H1 (cell line): ENCODE data around the gene MYMX. TPM values are rescaled to one million over a fixed set of nuclear protein-coding genes. Genes with fewer than 3 reads are reported as not detected.

Experiments
- CTCF ChIA-PET: fragments of 300-600 bp; sonication (Branson Sonifier 250); formaldehyde crosslinking; loops from one replicate; lab custom pipeline; 2021; ENCODE audit not compliant: partially characterized antibody; lab: Charles Lee
- POLR2A ChIA-PET: fragments of 300-600 bp; sonication (Branson Sonifier 250); formaldehyde crosslinking; loops from one replicate; lab custom pipeline; 2021; ENCODE audit warnings: inconsistent platforms; ENCODE audit not compliant: partially characterized antibody; lab: Charles Lee
- DNase-seq, 2 experiments: peaks; one replicate each; pipeline versions ENCODE4 v3.0.0 to v3.0.0-alpha.2; 2010 to 2022; ENCODE audit warnings: low spot score in 2 of 2, low read depth in 1 of 2, mixed read lengths in 1 of 2
- FAIRE-seq: peaks from 2 replicates; lab custom pipeline; 2011; peaks lifted over from hg19 to GRCh38; lab: Jason Lieb, UNC
- H2AFZ ChIP-seq: 2 replicates; pipeline ENCODE4 v1.8.1; 2012; ENCODE audit warnings: low read length, inconsistent platforms
- H2AK5ac ChIP-seq: 2 replicates; pipeline ENCODE4 v1.6.1; 2013; ENCODE audit warnings: low read depth, low read length
- H2BK120ac ChIP-seq: replicated peaks from 2 replicates; pipeline ENCODE3; 2013; ENCODE audit warnings: low read depth, low read length, inconsistent platforms
- H2BK12ac ChIP-seq: 2 replicates; pipeline ENCODE4 v1.6.1; 2013; ENCODE audit warnings: low read depth, low read length
- H2BK15ac ChIP-seq: 2 replicates; pipeline ENCODE4 v1.6.1; 2013; ENCODE audit warnings: low read length
- H2BK20ac ChIP-seq: 2 replicates; pipeline ENCODE4 v1.6.1; 2013; ENCODE audit warnings: low read length
- H2BK5ac ChIP-seq: 2 replicates; pipeline ENCODE4 v1.6.1; 2013; ENCODE audit warnings: low read depth, low read length
- H3K14ac ChIP-seq: 2 replicates; pipeline ENCODE4 v1.6.1; 2013; ENCODE audit warnings: inconsistent platforms; ENCODE audit not compliant: insufficient read length
- H3K18ac ChIP-seq: 2 replicates; pipeline ENCODE4 v1.6.1; 2013; ENCODE audit warnings: low read length; ENCODE audit errors: extremely low read depth
- H3K23ac ChIP-seq: 2 replicates; pipeline ENCODE4 v1.6.1; 2013; ENCODE audit warnings: inconsistent platforms; ENCODE audit not compliant: insufficient read length
- H3K23me2 ChIP-seq: 2 replicates; pipeline ENCODE4 v1.6.1; 2013; ENCODE audit warnings: low read depth, low read length
- H3K27ac ChIP-seq: 2 replicates; pipeline ENCODE4 v1.6.1; 2011; ENCODE audit warnings: low read depth, low read length, inconsistent platforms
- H3K27me3 ChIP-seq, 4 experiments: replicated peaks in 1 of 4; 1 replicate in 1 of 4; 2 replicates in 3 of 4; pipeline versions ENCODE4 v1.6.1 to v1.8.1; 2011 to 2013; ENCODE audit warnings: low read length in 3 of 4, mild to moderate bottlenecking in 3 of 4, inconsistent platforms in 2 of 4, mixed read lengths in 2 of 4, moderate library complexity in 1 of 4; ENCODE audit not compliant: control insufficient read depth in 3 of 4, insufficient read depth in 3 of 4; ENCODE audit errors: extremely low read depth in 1 of 4
- H3K36me3 ChIP-seq, 4 experiments: 2 replicates each; pipeline versions ENCODE4 v1.6.1 to v1.8.1; 2011 to 2013; ENCODE audit warnings: mild to moderate bottlenecking in 4 of 4, low read length in 3 of 4, moderate library complexity in 2 of 4, control low read depth in 1 of 4, inconsistent platforms in 1 of 4; ENCODE audit not compliant: insufficient read depth in 4 of 4, control insufficient read depth in 2 of 4
- H3K4ac ChIP-seq: replicated peaks from 2 replicates; pipeline ENCODE3; 2013; ENCODE audit warnings: low read length, low read depth, mixed read lengths, inconsistent platforms; ENCODE audit not compliant: insufficient read length
- H3K4me1 ChIP-seq, 4 experiments: replicated peaks in 1 of 4; 1 replicate in 1 of 4; 2 replicates in 3 of 4; pipeline versions ENCODE4 v1.6.1 to v1.8.1; 2011 to 2013; ENCODE audit warnings: low read length in 3 of 4, inconsistent platforms in 2 of 4, mixed read lengths in 1 of 4; ENCODE audit not compliant: insufficient read depth in 4 of 4, control insufficient read depth in 3 of 4
- H3K4me2 ChIP-seq, 2 experiments: 2 replicates each; pipeline versions ENCODE4 v1.6.1 to v1.8.1; 2011 to 2013; ENCODE audit warnings: low read depth in 2 of 2, low read length in 2 of 2, control low read depth in 1 of 2, inconsistent platforms in 1 of 2, mild to moderate bottlenecking in 1 of 2; ENCODE audit not compliant: insufficient read depth in 1 of 2
- H3K4me3 ChIP-seq, 4 experiments: fragments of 200-600, 300-600 bp in 1 of 4; sonication (generic), shearing (Covaris generic), sonication (Bioruptor Twin) in 1 of 4; 2 replicates each; pipeline versions ENCODE4 v1.5.1 to v1.8.1; 2011 to 2016; ENCODE audit warnings: low read length in 4 of 4, low read depth in 3 of 4, control low read depth in 2 of 4, inconsistent platforms in 2 of 4, mild to moderate bottlenecking in 2 of 4, mixed read lengths in 1 of 4, moderate library complexity in 1 of 4; ENCODE audit not compliant: insufficient read depth in 2 of 4; ENCODE audit errors: extremely low read depth in 1 of 4
- H3K56ac ChIP-seq: replicated peaks from 2 replicates; pipeline ENCODE3; 2013; ENCODE audit warnings: low read depth, mild to moderate bottlenecking, mixed read lengths, low read length, inconsistent platforms; ENCODE audit not compliant: insufficient read length
- H3K79me1 ChIP-seq: 2 replicates; pipeline ENCODE4 v1.6.1; 2013; ENCODE audit warnings: low read depth, low read length, control low read depth
- H3K79me2 ChIP-seq, 2 experiments: 2 replicates each; pipeline versions ENCODE4 v1.6.1 to v1.8.1; 2012 to 2013; ENCODE audit warnings: low read length in 2 of 2, mild to moderate bottlenecking in 2 of 2, inconsistent platforms in 1 of 2; ENCODE audit not compliant: insufficient read depth in 2 of 2, control insufficient read depth in 1 of 2
- H3K9ac ChIP-seq, 4 experiments: replicated peaks in 1 of 4; 1 replicate in 1 of 4; 2 replicates in 3 of 4; pipeline versions ENCODE4 v1.6.1 to v1.8.1; 2011 to 2013; ENCODE audit warnings: low read depth in 3 of 4, low read length in 3 of 4, control low read depth in 2 of 4, mild to moderate bottlenecking in 2 of 4, moderate library complexity in 2 of 4, inconsistent platforms in 1 of 4; ENCODE audit errors: extremely low read depth in 1 of 4
- H3K9me3 ChIP-seq, 2 experiments: 2 replicates each; pipeline versions ENCODE4 v1.6.1 to v1.8.1; 2012 to 2013; ENCODE audit warnings: mild to moderate bottlenecking in 2 of 2, moderate library complexity in 2 of 2, control low read depth in 1 of 2, inconsistent platforms in 1 of 2, low read depth in 1 of 2, low read length in 1 of 2, mixed read lengths in 1 of 2; ENCODE audit not compliant: insufficient read depth in 2 of 2
- H4K20me1 ChIP-seq, 2 experiments: replicated peaks in 1 of 2; 2 replicates each; pipeline versions ENCODE3 to v1.8.1; 2011 to 2013; ENCODE audit warnings: inconsistent platforms in 2 of 2, low read length in 2 of 2, mild to moderate bottlenecking in 1 of 2; ENCODE audit not compliant: insufficient read depth in 2 of 2, control insufficient read depth in 1 of 2
- H4K5ac ChIP-seq: 2 replicates; pipeline ENCODE4 v1.6.1; 2013; ENCODE audit warnings: low read length, low read depth, mixed read lengths, inconsistent platforms; ENCODE audit not compliant: insufficient read length
- H4K8ac ChIP-seq: 2 replicates; pipeline ENCODE4 v1.8.0; 2013; ENCODE audit warnings: mild to moderate bottlenecking, moderate library complexity, low read length, inconsistent platforms; ENCODE audit not compliant: insufficient read depth; ENCODE audit errors: extremely low read depth
- H4K91ac ChIP-seq: replicated peaks from 2 replicates; pipeline ENCODE3; 2013; ENCODE audit warnings: low read length, mixed read lengths, inconsistent platforms; ENCODE audit not compliant: insufficient read length
- CTCF ChIP-seq, 3 experiments: IDR thresholded peaks; 1 replicate in 2 of 3; 2 replicates in 1 of 3; pipeline versions ENCODE4 v1.5.1 to v1.6.1; 2011; ENCODE audit warnings: low read length in 3 of 3, mild to moderate bottlenecking in 3 of 3, inconsistent platforms in 2 of 3, low read depth in 1 of 3, moderate library complexity in 1 of 3; ENCODE audit not compliant: insufficient read depth in 1 of 3; ENCODE audit errors: control extremely low read depth in 1 of 3
- MAFK ChIP-seq: IDR thresholded peaks from 2 replicates; pipeline ENCODE4 v1.6.1; 2012; ENCODE audit warnings: low read depth, mild to moderate bottlenecking, improper control_type of control experiment, low read length
- NANOG ChIP-seq: IDR thresholded peaks from 2 replicates; pipeline ENCODE4 v1.6.1; 2011; ENCODE audit warnings: low read length, low read depth, mild to moderate bottlenecking, inconsistent platforms; ENCODE audit not compliant: insufficient read depth, poor library complexity, severe bottlenecking
- POLR2A ChIP-seq, 2 experiments: IDR thresholded peaks; 1 replicate in 1 of 2; 2 replicates in 1 of 2; pipeline ENCODE4 v1.6.1; 2011; ENCODE audit warnings: low read depth in 2 of 2, low read length in 2 of 2, mild to moderate bottlenecking in 2 of 2; ENCODE audit errors: control extremely low read depth in 1 of 2
- POLR2AphosphoS5 ChIP-seq: IDR thresholded peaks from 2 replicates; pipeline ENCODE4 v1.6.1; 2011; ENCODE audit warnings: low read depth, low read length
- SAP30 ChIP-seq: fragments of 300-600 bp; sonication (generic); IDR thresholded peaks from 2 replicates; pipeline ENCODE4 v1.7.1; 2012; ENCODE audit warnings: low read length, moderate library complexity, mild to moderate bottlenecking, inconsistent platforms; ENCODE audit not compliant: insufficient read depth, insufficient replicate concordance
- WGBS, 2 experiments: shearing (Covaris generic) in 1 of 2; methylation state at CpG; one replicate each; pipeline versions ENCODE4 v1.1.6 to v1.1.7; 2013 to 2015; ENCODE audit warnings: low lambda C conversion rate in 2 of 2, mixed read lengths in 2 of 2, inconsistent platforms in 1 of 2, low coverage in 1 of 2, missing lambda C conversion rate in 1 of 2; ENCODE audit not compliant: insufficient replicate concordance in 2 of 2, insufficient coverage in 1 of 2, insufficient read length in 1 of 2; ENCODE audit errors: extremely low coverage in 1 of 2, missing lambda C conversion rate in 1 of 2; 5-methylcytosine and 5-hydroxymethylcytosine counted together
- polyA plus RNA-seq, 7 experiments: library from polyadenylated mRNA; depleted of rRNA in 3 of 7; stranded (reverse) in 5 of 7; unstranded in 2 of 7; fragments of >200 nt in 5 of 7; fragments of 200-250 nt in 2 of 7; gene quantifications; 1 replicate in 5 of 7; 2 replicates in 1 of 7; 4 replicates in 1 of 7; pipeline versions ENCODE4 v1.2.1 to v1.2.3, GENCODE V29; 2011 to 2013; ENCODE audit warnings: missing spikeins in 2 of 7, mixed read lengths in 2 of 7
- total RNA-seq: library from RNA; stranded (reverse); fragmentation: NEBNext Ultra II Directional; extraction: Animal tissue kit (Norgen Biotek cat#: 25700); gene quantifications from 2 replicates; pipeline ENCODE4 v1.2.1, GENCODE V29; 2021

Gene MYMX
- total and polyA plus RNA-seq, 2 of the 8 experiments (the other 6 are each of a cell fraction or from before 2014, with no cell fraction given): 4.7 to 6.9 TPM

GRCh38 chr6:44224029-44224964 is 7.6 kb downstream of the MYMX start:
- CTCF ChIA-PET: interaction anchor here (0.6 to 19.4 kb wide), 28 partner anchors 8 to 511 kb away, joined by 3 to 287 read pairs (median 6); partner anchors contain the start of genes HSP90AB1, MYMX, SLC35B2 and TMEM151B
- Histone ChIP-seq H3K23me2 (peaks cover 16% of the 10 kb centered on the region), H3K14ac (no peak overlapping the region), H2AFZ (no peak overlapping the region), H3K4me2 (peak overlapping the region; percentile 94 to 95), H3K79me1 (peaks cover 23% of the 10 kb centered on the region), H3K23ac (no peak overlapping the region), H3K4me3 (peak overlapping the region; percentile 65 to 90 (median 78)), H2BK15ac (0 out of 2 replicates have a peak overlapping the region, but pooled peaks have one; percentile 67), H2AK5ac (no peak overlapping the region), H3K4me1 (peaks cover 15 to 48% (median 35%) of the 10 kb centered on the region in 4 experiments), H3K4ac (peak overlapping the region; percentile 46), H2BK5ac (peak overlapping the region; percentile 26; the same call in 1 of the 2 replicates), H3K27ac (no peak overlapping the region), H2BK120ac (no peak overlapping the region), H2BK20ac (no peak overlapping the region), H3K9me3 (no peaks in the 10 kb centered on the region), H3K79me2 (peaks cover 10 to 47% of the 10 kb centered on the region in 2 experiments; a peak in 3 of 4 replicates), H2BK12ac (peak overlapping the region; percentile 68; the same call in 1 of the 2 replicates), H3K36me3 (peaks cover 6 to 13% (median 7%) of the 10 kb centered on the region in 4 experiments; a peak in 5 of 8 replicates), H3K9ac (peak overlapping the region in 3 of 4 experiments; percentile 41 to 67 (median 42); a peak in 5 of 7 replicates), H3K27me3 (no peaks in the 10 kb centered on the region), H3K18ac (peak overlapping the region; percentile 68; the same call in 1 of the 2 replicates), H4K8ac (no peak overlapping the region), H4K91ac (peak overlapping the region; percentile 5), H4K5ac (peak overlapping the region; percentile 25), H3K56ac (no peak overlapping the region), H4K20me1 (peaks cover 30 to 38% of the 10 kb centered on the region in 2 experiments)
- DNase-seq: no peak
- no peak for FAIRE-seq
- POLR2A ChIA-PET: interaction anchor here (0.9 to 21.0 kb wide), 15 partner anchors 11 to 88 kb away, joined by 3 to 477 read pairs (median 9); partner anchors contain the start of genes AARS2, HSP90AB1 and SLC35B2
- WGBS, 2 experiments: 12% methylated on average over 14 of the region's 18 CpGs; no CpG with 5 or more reads in 1 of the 2 experiments
- TF ChIP-seq SAP30 (peak; percentile 85), POLR2A (IDR thresholded peaks at IDR 0.05; ENCODE audit: control extremely low read depth in 1 of 2, low read depth in 2 of 2, low read length in 2 of 2) (peak in 1 of 2 experiments; percentile 60; a peak in 1 of 3 replicates), MAFK (no peak), POLR2AphosphoS5 (0 out of 2 replicates have a peak, but pooled peaks have one; percentile 15), CTCF (IDR thresholded peaks at IDR 0.05; ENCODE audit: control extremely low read depth in 1 of 3, insufficient read depth in 1 of 3, low read depth in 1 of 3, low read length in 3 of 3) (peak in 2 of 3 experiments; percentile 33 to 39; a peak in 2 of 4 replicates), NANOG (no peak)
